ENCODE data around the gene HDC. TPM values are rescaled to one million over a fixed set of nuclear protein-coding genes. Genes with fewer than 3 reads are reported as not detected.

The HDC gene, protein sequence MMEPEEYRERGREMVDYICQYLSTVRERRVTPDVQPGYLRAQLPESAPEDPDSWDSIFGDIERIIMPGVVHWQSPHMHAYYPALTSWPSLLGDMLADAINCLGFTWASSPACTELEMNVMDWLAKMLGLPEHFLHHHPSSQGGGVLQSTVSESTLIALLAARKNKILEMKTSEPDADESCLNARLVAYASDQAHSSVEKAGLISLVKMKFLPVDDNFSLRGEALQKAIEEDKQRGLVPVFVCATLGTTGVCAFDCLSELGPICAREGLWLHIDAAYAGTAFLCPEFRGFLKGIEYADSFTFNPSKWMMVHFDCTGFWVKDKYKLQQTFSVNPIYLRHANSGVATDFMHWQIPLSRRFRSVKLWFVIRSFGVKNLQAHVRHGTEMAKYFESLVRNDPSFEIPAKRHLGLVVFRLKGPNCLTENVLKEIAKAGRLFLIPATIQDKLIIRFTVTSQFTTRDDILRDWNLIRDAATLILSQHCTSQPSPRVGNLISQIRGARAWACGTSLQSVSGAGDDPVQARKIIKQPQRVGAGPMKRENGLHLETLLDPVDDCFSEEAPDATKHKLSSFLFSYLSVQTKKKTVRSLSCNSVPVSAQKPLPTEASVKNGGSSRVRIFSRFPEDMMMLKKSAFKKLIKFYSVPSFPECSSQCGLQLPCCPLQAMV
- total RNA-seq, result under 1 TPM in 4 of 8 experiments, not detected in 4; 0.15 to 0.57 (median 0.29) TPM

DNA sequence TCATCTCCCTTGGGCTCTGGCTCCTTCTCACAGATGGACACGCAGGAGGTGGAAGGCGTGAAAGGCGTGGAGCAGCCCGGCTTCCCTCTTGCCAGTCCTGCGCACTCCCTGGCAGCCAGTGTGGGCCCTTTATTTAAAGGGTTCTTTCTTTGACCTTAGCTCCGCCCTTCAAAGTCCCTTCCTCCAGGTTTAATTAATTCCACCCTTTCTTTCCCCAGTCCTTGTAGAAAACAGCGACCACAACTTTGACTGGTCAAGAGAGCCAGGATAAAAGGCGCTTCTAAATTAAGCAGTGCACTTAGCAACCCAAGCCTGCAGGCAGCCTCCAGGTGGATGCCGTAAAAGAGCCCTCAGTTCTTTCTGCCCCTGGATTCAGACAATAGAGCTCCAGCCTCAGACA, at the start of gene HDC:
Gene HDC (minus strand): TSS at position 107 of the 400 bp plus-strand sequence. CDS start 103 bp downstream, at position 4.
- in situ Hi-C loops (cut with MboI; ENCODE audit: low pct_unique_long_range_greater_than_20kb in 2 of 9, low sequenced_read_pairs in 9 of 9, unreplicated experiment in 9 of 9), result no loop called here
- H3K4me1 ChIP-seq (replicated peaks in 1 of 2), result no peaks in the 10 kb centered on the region
- WGBS, 10 experiments, result 0 to 80% (median 49%) methylated on average over 1 to 6 of the region's 9 CpGs; no CpG with 5 or more reads in 4 of the 10 experiments
- no peak within 1 kb of the TSS for H3K4me3 ChIP-seq
- H3K27ac ChIP-seq, result no peak within 1 kb of the TSS
- ATAC-seq (replicated peaks in 6 of 8), result no peak

DNA sequence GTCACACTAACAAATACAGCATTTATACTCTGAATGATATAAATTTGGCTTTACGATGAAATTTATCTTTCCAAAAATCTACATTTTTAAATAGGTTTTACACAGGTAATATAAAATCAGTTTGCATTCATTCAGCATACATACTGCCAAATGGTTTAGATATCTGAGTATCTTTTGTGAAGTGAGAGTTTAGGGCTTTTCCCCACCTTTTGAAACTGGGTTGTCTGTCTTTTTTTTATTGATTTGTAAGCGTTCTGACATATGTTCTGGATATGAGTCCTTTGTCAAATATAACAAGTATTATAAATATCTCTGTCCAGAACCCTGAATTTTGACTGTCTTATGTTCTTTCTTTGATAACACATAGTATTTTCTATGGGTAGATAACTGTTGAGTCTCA, 47.1 kb upstream of the HDC start:
- no peak overlapping the region for H3K4me3 ChIP-seq
- no peak for ATAC-seq (replicated peaks in 6 of 8)
- in situ Hi-C loops (cut with MboI; ENCODE audit: low pct_unique_long_range_greater_than_20kb in 2 of 9, low sequenced_read_pairs in 9 of 9, unreplicated experiment in 9 of 9), result loop anchor here in 1 of 9 experiments (10.0 kb wide), 1 partner anchor 158 kb away; no protein-coding TSS in a partner anchor
- H3K27ac ChIP-seq, result no peak overlapping the region
- 63 to 100% (median 93%) methylated on average over 1 to 2 of the region's 2 CpGs; no CpG with 5 or more reads in 2 of the 10 experiments for WGBS, 10 experiments
- no peaks in the 10 kb centered on the region for H3K4me1 ChIP-seq (replicated peaks in 1 of 2)

DNA sequence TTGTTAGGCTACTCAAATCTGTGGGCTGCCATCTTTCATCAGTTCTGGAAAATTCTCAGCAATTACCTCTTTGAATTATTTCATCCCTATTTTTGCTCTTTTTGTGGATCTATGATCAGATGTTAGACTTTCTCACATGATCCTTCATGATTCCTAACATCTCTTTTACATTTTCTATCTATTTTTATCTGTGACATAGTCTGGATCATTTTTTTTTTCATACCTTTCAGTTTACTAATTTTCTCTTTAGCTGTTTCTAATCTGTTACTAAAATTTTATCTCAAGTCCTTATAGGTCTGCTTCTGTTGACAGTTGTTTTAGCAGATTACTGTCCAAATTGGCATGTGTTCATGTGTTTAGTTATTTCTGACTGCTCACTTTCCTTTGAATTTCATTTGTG, 42.3 kb upstream of the HDC start:
- no peaks in the 10 kb centered on the region for H3K4me1 ChIP-seq (replicated peaks in 1 of 2)
- no peak overlapping the region for H3K27ac ChIP-seq
- ATAC-seq (replicated peaks in 6 of 8), result no peak
- H3K4me3 ChIP-seq, result no peak overlapping the region
- in situ Hi-C loops (cut with MboI; ENCODE audit: low pct_unique_long_range_greater_than_20kb in 2 of 9, low sequenced_read_pairs in 9 of 9, unreplicated experiment in 9 of 9), result no loop called here

DNA sequence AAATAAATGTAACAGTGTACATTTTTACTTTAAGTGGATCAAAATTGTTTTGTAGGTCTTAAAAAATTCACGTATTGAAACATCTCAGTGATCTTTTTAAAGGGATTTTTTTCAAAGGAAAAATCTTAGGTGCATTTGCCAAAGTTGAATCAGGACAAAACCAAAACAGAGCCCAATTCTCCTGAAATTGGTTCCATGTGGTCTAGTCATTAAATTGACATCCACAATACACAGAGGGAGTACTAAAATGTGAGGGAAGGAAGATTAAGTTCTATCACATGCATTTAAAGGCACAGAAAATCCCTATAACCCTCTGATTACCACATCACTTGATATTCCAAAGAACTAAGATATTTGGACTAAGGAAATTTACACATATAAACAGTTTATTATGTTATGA, 39.3 kb upstream of the HDC start:
- H3K27ac ChIP-seq, result no peak overlapping the region
- WGBS, 10 experiments, result 10 to 100% (median 71%) methylated on average over 1 of the region's 1 CpG; no CpG with 5 or more reads in 1 of the 10 experiments
- H3K4me1 ChIP-seq (replicated peaks in 1 of 2), result no peaks in the 10 kb centered on the region
- in situ Hi-C loops (cut with MboI; ENCODE audit: low pct_unique_long_range_greater_than_20kb in 2 of 9, low sequenced_read_pairs in 9 of 9, unreplicated experiment in 9 of 9), result no loop called here
- H3K4me3 ChIP-seq, result no peak overlapping the region
- ATAC-seq (replicated peaks in 6 of 8), result no peak

DNA sequence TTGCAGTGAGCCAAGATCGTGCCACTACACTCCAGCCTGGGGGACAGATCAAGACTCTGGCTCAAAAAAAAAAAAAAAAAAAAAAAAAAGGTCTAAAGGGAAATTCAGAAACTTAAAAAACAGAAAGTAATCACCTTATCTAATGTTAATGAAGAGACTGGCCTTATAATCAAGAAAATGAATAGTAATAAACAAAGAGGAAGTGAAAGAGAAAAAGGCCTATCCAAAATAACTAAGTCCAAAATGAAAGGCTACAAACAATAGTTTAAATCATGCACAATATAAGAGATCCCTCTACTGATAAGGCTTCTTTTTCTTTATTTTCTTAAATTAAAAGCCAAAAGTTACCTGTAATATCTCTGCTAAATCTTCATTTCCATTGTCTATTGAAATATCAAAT, 37.1 kb upstream of the HDC start:
- Histone ChIP-seq H3K4me1 (replicated peaks in 1 of 2) (no peaks in the 10 kb centered on the region), H3K27ac (no peak overlapping the region), H3K4me3 (no peak overlapping the region)
- no peak for ATAC-seq (replicated peaks in 6 of 8)
- WGBS, 10 experiments, result 100% methylated on average over 1 of the region's 1 CpG; no CpG with 5 or more reads in 5 of the 10 experiments
- in situ Hi-C loops (cut with MboI; ENCODE audit: low pct_unique_long_range_greater_than_20kb in 2 of 9, low sequenced_read_pairs in 9 of 9, unreplicated experiment in 9 of 9), result no loop called here

DNA sequence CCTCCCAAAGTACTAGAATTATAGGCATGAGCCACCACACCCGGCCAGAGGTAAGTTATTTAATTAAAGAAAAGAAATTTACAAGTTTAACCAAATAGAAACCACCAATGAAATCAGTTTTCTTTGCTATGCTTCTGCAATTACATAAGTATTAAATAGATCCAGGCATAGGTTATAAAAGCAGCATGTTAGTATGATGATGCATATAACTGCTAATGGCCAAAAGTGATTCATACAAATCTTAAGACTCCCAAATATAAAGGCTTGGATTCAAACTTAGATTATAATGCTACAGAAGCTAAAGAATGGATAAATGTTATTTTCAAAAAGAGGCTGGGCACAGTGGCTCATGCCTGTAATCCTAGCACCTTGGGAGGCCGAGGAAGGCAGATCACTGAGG, 32.8 kb upstream of the HDC start:
- H3K4me1 ChIP-seq (replicated peaks in 1 of 2), result no peaks in the 10 kb centered on the region
- H3K27ac ChIP-seq, result no peak overlapping the region
- in situ Hi-C loops (cut with MboI; ENCODE audit: low pct_unique_long_range_greater_than_20kb in 2 of 9, low sequenced_read_pairs in 9 of 9, unreplicated experiment in 9 of 9), result no loop called here
- ATAC-seq (replicated peaks in 6 of 8), result no peak
- no peak overlapping the region for H3K4me3 ChIP-seq
- 92 to 100% (median 100%) methylated on average over 1 to 2 of the region's 2 CpGs; no CpG with 5 or more reads in 2 of the 10 experiments for WGBS, 10 experiments

DNA sequence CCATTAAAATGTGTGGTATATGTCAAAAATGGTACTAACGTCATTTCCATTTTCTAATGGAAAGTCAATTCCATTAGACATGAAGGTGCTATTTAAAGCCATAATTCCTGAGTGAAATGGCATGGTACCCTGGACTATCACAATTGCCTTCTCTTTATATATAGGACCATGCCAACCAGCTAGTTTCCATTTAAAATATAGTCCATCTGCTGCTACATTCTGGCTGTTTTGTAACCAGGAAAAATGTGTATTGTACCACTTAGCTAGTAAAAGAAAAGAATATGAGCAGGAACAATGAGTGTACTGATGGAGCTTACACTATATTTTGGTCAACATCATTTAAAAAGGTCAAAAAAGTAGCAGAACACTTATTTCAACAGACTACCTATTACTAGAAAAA, 30.4 kb upstream of the HDC start:
- WGBS, 10 experiments, result 60 to 100% (median 100%) methylated on average over 1 of the region's 1 CpG; no CpG with 5 or more reads in 3 of the 10 experiments
- in situ Hi-C loops (cut with MboI; ENCODE audit: low pct_unique_long_range_greater_than_20kb in 2 of 9, low sequenced_read_pairs in 9 of 9, unreplicated experiment in 9 of 9), result no loop called here

DNA sequence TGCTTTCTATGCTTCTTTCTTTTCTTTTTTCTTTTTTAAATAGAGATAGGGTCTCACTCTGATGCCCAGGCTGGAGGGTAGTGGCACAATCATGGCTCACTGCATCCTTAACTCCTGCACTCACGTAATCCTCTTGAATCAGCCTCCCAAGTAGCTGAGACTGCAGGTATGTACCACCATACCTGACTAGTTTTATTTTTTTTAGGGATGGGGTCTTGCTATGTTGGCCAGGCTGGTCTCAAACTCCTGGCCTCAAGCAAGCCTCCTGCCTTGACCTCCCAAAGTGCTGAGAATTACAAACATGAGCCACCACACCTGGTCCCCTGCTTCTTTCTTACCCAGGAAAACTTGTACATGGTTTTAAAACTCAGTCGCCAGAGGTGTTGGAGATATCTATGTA, 24.2 kb upstream of the HDC start:
- WGBS, 10 experiments, result 83 to 100% (median 100%) methylated on average over 1 to 2 of the region's 2 CpGs; no CpG with 5 or more reads in 2 of the 10 experiments
- Histone ChIP-seq H3K4me1 (replicated peaks in 1 of 2) (no peaks in the 10 kb centered on the region), H3K4me3 (no peak overlapping the region), H3K27ac (no peak overlapping the region)
- no peak for ATAC-seq (replicated peaks in 6 of 8)
- in situ Hi-C loops (cut with MboI; ENCODE audit: low pct_unique_long_range_greater_than_20kb in 2 of 9, low sequenced_read_pairs in 9 of 9, unreplicated experiment in 9 of 9), result no loop called here

More for the DNA sequence above, 30.4 kb upstream of the HDC start:
- Histone ChIP-seq H3K4me3 (no peak overlapping the region), H3K4me1 (replicated peaks in 1 of 2) (no peaks in the 10 kb centered on the region), H3K27ac (no peak overlapping the region)
- ATAC-seq (replicated peaks in 6 of 8), result no peak

DNA sequence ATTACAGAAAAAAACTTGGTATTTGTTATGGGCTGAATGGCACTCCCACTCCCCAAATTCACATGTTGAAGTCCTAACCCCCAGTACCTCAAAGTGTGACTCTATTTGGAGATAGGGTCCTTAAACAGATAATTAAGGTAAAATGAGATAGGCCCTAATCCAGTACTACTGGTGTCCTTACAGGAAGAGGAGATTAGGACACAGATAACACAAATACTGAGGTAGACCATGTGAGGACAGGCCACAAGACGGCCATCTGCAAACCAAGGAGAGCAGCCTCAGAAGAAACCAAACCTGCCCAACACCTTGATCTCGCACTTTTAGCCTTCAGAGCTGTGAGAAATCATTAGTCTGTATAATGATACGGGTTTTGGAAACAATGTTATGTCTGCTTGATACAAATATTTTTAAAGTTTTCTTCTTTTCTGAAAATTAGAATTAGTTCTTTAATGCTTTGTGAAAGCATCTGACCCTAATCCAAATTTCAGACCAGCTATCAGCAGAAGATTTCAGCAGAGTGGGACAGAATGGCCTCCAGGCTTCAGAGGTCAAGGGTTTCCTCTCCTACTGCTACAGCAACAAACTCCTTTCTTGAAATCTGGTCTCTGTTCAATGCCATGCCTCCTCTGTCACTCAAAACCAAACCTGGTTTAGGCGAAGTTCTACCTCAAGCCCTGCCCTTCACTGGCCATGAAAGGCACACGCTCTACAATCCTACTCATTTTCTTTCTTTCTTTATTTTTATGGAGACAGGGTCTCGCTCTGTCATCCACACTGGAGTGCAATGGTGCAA, 22.0 kb upstream of the HDC start:
- Histone ChIP-seq H3K4me3 (no peak overlapping the region), H3K4me1 (replicated peaks in 1 of 2) (no peaks in the 10 kb centered on the region), H3K27ac (no peak overlapping the region)
- in situ Hi-C loops (cut with MboI; ENCODE audit: low pct_unique_long_range_greater_than_20kb in 2 of 9, low sequenced_read_pairs in 9 of 9, unreplicated experiment in 9 of 9), result no loop called here
- ATAC-seq (replicated peaks in 6 of 8), result no peak
- 81 to 100% (median 91%) methylated on average over 1 to 6 of the region's 6 CpGs for WGBS, 10 experiments

DNA sequence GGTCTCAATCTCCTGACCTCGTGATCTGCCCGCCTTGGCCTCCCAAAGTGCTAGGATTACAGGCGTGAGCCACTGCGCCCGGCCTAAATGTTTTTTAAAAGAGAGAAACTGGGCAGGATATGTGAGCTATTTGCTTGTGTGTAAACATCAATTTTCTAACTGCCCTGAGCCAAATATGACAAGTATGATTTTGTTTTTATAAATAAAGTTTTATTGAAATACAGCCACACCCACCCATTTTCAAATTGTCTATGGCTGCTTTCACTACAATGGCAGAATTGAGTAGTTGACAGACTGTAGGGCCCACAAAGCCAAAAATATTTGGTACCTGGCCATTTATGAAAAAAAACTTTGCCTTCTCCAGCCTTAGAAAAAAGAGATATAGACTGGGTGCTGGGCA, 15.9 kb upstream of the HDC start:
- H3K4me3 ChIP-seq, result no peak overlapping the region
- 79 to 92% methylated on average over 2 to 4 of the region's 5 CpGs; no CpG with 5 or more reads in 8 of the 10 experiments for WGBS, 10 experiments
- H3K27ac ChIP-seq, result no peak overlapping the region
- ATAC-seq (replicated peaks in 6 of 8), result no peak
- no peaks in the 10 kb centered on the region for H3K4me1 ChIP-seq (replicated peaks in 1 of 2)
- in situ Hi-C loops (cut with MboI; ENCODE audit: low pct_unique_long_range_greater_than_20kb in 2 of 9, low sequenced_read_pairs in 9 of 9, unreplicated experiment in 9 of 9), result no loop called here

DNA sequence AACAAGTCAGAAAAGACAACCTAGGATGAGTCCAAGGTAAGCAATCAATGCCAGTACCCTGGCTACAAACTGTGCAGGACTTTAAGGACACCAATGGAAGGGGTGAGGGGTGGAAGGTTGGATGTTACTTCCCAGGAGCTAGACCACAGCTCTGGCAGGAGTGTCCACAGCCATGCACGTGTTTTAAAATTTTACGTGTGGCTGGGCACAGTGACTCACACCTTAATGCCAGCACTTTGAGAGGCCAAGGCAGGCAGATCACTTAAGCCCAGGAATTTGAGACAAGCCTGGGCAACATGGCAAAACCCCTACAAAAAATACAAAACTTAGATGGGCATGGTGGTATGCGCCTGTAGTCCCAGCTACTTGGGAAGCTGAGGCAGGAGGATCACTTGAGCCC, 14.7 kb upstream of the HDC start:
- in situ Hi-C loops (cut with MboI; ENCODE audit: low pct_unique_long_range_greater_than_20kb in 2 of 9, low sequenced_read_pairs in 9 of 9, unreplicated experiment in 9 of 9), result no loop called here
- no peak for ATAC-seq (replicated peaks in 6 of 8)
- WGBS, 10 experiments, result 96 to 100% (median 100%) methylated on average over 1 to 2 of the region's 3 CpGs; no CpG with 5 or more reads in 2 of the 10 experiments

DNA sequence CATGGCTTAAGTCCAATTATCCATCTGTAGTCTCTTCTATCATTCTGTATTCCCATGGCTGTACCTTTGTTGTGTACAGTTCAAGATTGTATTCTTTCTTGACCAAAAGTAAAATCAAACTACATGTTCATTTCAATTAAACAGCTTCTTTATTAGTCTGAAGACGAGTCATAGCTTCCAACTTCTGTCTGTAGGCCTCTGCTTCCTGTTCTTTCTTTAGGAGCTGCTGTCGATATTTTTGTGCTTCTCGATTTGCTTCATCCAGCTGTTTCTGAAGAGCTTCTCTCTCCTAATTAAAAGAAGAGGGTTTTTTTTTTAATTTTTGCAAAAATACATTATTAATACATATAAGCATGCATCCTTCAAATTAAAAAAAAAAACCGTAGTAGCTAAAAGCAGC, 13.0 kb upstream of the HDC start:
- WGBS, 10 experiments, result 50 to 98% (median 89%) methylated on average over 1 to 4 of the region's 4 CpGs

More for the DNA sequence above, 14.7 kb upstream of the HDC start:
- H3K4me1 ChIP-seq (replicated peaks in 1 of 2), result no peaks in the 10 kb centered on the region
- H3K4me3 ChIP-seq, result no peak overlapping the region
- no peak overlapping the region for H3K27ac ChIP-seq

DNA sequence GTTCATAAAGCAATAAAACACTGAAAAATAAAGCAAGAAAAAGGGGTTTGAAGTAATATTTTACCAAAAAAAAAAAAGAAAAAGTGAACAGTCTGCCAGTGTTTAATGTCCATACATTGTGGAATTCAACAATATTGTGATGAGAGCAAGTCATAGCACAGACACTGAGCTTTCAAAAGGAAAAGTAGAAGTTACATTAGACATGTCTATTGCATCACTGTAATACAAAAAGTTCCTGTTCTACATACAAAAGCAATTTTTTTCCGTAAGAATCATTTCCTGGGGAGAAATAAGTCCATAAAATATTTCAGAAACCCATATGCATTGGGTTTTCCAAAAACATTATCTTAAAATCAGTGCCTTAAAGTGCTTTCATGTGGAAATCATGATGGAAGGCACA, 11.8 kb upstream of the HDC start:
- no peak for ATAC-seq (replicated peaks in 6 of 8)
- Histone ChIP-seq H3K4me3 (no peak overlapping the region), H3K4me1 (replicated peaks in 1 of 2) (no peaks in the 10 kb centered on the region), H3K27ac (no peak overlapping the region)
- in situ Hi-C loops (cut with MboI; ENCODE audit: low pct_unique_long_range_greater_than_20kb in 2 of 9, low sequenced_read_pairs in 9 of 9, unreplicated experiment in 9 of 9), result no loop called here
- 71 to 100% (median 100%) methylated on average over 1 of the region's 1 CpG; no CpG with 5 or more reads in 1 of the 10 experiments for WGBS, 10 experiments

More for the DNA sequence above, 13.0 kb upstream of the HDC start:
- no peak for ATAC-seq (replicated peaks in 6 of 8)
- H3K4me1 ChIP-seq (replicated peaks in 1 of 2), result no peaks in the 10 kb centered on the region
- no peak overlapping the region for H3K27ac ChIP-seq
- in situ Hi-C loops (cut with MboI; ENCODE audit: low pct_unique_long_range_greater_than_20kb in 2 of 9, low sequenced_read_pairs in 9 of 9, unreplicated experiment in 9 of 9), result no loop called here
- no peak overlapping the region for H3K4me3 ChIP-seq

Measured in motor neuron (in vitro differentiated cells).